ENCODE results near the gene PIK3R3. TPM values are rescaled to one million over a fixed set of nuclear protein-coding genes. Genes with fewer than 3 reads are reported as not detected.
A peak's percentile ranks its signal among the peaks of the same experiment; 100 is the strongest.

Gene PIK3R3
- total and polyA plus RNA-seq, 9 of the 15 experiments (the other 6 are each of a cell fraction or from before 2014, with no cell fraction given), result 1.4 to 7.7 (median 4.6) TPM

DNA sequence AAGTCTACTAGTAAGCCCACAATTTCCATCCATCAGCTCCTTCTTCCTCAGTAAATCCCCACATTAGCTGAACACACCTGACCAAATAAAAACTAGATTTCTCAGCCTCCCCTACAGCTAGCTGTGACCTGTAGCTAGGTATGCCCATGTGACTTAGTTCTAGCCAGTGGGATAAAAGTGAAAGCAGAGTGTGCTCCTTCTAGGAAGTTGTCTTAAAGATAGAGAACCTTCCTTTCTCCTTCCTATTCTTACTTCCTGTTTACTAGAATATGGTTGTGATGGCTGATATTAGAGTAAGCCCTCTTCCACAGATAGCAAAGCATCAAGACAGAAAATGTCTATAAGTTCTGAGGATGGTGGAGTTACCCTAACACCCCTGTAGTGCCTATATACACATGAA lies 67.0 kb downstream of the PIK3R3 start (continued):
- TF ChIP-seq, protein P1, sequence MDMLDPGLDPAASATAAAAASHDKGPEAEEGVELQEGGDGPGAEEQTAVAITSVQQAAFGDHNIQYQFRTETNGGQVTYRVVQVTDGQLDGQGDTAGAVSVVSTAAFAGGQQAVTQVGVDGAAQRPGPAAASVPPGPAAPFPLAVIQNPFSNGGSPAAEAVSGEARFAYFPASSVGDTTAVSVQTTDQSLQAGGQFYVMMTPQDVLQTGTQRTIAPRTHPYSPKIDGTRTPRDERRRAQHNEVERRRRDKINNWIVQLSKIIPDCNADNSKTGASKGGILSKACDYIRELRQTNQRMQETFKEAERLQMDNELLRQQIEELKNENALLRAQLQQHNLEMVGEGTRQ (CRISPR knock-in tag; IDR thresholded peaks at IDR 0.05), result peak; percentile 86
- TF ChIP-seq ZC3H8 (IDR thresholded peaks at IDR 0.05) (no peak), RAD51 (IDR thresholded peaks at IDR 0.05; ENCODE audit: borderline replicate concordance, low read depth) (peak; percentile 87), NFE2 (IDR thresholded peaks at IDR 0.05; ENCODE audit: low read depth) (no peak), SAFB2 (IDR thresholded peaks at IDR 0.05; ENCODE audit: borderline replicate concordance, low read depth, low read length, severe bottlenecking) (no peak), PYGO2 (tag; IDR thresholded peaks at IDR 0.05) (no peak), CBFA2T2 (conservative IDR thresholded peaks at IDR 0.05) (0 out of 2 replicates have a peak, but pooled peaks have one; percentile 10), MECOM (CRISPR knock-in tag; IDR thresholded peaks at IDR 0.05) (no peak), TARDBP (IDR thresholded peaks at IDR 0.05) (no peak), TEAD2 (tag; IDR thresholded peaks at IDR 0.05) (0 out of 2 replicates have a peak, but pooled peaks have one; percentile 38), SMAD3 (CRISPR knock-in tag; conservative IDR thresholded peaks at IDR 0.05) (no peak), ESRRA (IDR thresholded peaks at IDR 0.05; ENCODE audit: borderline replicate concordance, low read depth) (no peak), KDM1A (IDR thresholded peaks at IDR 0.05) (no peak), TBL1XR1 (IDR thresholded peaks at IDR 0.05; ENCODE audit: low read length in 2 of 2) (no peak), HSF4 (CRISPR knock-in tag; IDR thresholded peaks at IDR 0.05; ENCODE audit: borderline replicate concordance) (no peak), JUN (IDR thresholded peaks at IDR 0.05; ENCODE audit: borderline replicate concordance, low read depth, low read length) (no peak), JUN (CRISPR knock-in tag; IDR thresholded peaks at IDR 0.05; ENCODE audit: borderline replicate concordance) (no peak), SMAD1 (IDR thresholded peaks at IDR 0.05; ENCODE audit: low read depth, low read length, partially characterized antibody) (no peak), PCBP2 (IDR thresholded peaks at IDR 0.05; ENCODE audit: low read depth, low read length, poor library complexity, severe bottlenecking) (no peak)
- TF ChIP-seq, protein P2, sequence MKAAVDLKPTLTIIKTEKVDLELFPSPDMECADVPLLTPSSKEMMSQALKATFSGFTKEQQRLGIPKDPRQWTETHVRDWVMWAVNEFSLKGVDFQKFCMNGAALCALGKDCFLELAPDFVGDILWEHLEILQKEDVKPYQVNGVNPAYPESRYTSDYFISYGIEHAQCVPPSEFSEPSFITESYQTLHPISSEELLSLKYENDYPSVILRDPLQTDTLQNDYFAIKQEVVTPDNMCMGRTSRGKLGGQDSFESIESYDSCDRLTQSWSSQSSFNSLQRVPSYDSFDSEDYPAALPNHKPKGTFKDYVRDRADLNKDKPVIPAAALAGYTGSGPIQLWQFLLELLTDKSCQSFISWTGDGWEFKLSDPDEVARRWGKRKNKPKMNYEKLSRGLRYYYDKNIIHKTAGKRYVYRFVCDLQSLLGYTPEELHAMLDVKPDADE (conservative IDR thresholded peaks at IDR 0.05; ENCODE audit: control insufficient read depth, low read depth, low read length), result no peak
- TF ChIP-seq, protein P3, sequence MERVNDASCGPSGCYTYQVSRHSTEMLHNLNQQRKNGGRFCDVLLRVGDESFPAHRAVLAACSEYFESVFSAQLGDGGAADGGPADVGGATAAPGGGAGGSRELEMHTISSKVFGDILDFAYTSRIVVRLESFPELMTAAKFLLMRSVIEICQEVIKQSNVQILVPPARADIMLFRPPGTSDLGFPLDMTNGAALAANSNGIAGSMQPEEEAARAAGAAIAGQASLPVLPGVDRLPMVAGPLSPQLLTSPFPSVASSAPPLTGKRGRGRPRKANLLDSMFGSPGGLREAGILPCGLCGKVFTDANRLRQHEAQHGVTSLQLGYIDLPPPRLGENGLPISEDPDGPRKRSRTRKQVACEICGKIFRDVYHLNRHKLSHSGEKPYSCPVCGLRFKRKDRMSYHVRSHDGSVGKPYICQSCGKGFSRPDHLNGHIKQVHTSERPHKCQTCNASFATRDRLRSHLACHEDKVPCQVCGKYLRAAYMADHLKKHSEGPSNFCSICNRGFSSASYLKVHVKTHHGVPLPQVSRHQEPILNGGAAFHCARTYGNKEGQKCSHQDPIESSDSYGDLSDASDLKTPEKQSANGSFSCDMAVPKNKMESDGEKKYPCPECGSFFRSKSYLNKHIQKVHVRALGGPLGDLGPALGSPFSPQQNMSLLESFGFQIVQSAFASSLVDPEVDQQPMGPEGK (CRISPR knock-in tag; IDR thresholded peaks at IDR 0.05; ENCODE audit: borderline replicate concordance), result no peak
- TF ChIP-seq, protein P4, sequence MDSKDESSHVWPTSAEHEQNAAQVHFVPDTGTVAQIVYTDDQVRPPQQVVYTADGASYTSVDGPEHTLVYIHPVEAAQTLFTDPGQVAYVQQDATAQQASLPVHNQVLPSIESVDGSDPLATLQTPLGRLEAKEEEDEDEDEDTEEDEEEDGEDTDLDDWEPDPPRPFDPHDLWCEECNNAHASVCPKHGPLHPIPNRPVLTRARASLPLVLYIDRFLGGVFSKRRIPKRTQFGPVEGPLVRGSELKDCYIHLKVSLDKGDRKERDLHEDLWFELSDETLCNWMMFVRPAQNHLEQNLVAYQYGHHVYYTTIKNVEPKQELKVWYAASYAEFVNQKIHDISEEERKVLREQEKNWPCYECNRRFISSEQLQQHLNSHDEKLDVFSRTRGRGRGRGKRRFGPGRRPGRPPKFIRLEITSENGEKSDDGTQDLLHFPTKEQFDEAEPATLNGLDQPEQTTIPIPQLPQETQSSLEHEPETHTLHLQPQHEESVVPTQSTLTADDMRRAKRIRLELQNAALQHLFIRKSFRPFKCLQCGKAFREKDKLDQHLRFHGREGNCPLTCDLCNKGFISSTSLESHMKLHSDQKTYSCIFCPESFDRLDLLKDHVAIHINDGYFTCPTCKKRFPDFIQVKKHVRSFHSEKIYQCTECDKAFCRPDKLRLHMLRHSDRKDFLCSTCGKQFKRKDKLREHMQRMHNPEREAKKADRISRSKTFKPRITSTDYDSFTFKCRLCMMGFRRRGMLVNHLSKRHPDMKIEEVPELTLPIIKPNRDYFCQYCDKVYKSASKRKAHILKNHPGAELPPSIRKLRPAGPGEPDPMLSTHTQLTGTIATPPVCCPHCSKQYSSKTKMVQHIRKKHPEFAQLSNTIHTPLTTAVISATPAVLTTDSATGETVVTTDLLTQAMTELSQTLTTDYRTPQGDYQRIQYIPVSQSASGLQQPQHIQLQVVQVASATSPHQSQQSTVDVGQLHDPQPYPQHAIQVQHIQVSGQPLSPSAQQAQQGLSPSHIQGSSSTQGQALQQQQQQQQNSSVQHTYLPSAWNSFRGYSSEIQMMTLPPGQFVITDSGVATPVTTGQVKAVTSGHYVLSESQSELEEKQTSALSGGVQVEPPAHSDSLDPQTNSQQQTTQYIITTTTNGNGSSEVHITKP (IDR thresholded peaks at IDR 0.05; ENCODE audit: partially characterized antibody), result no peak

All from K562 (cell line).